Mesothelial cell of epicardium (in vitro differentiated cells): Measurements from ENCODE around the gene CNOT6. TPM values are rescaled to one million over a fixed set of nuclear protein-coding genes. Genes with fewer than 3 reads are reported as not detected.

ENCODE experiments used
- DNase-seq, 2 experiments: peaks; one replicate each; pipeline ENCODE4 v3.0.0; 2021; ENCODE audit warnings: low spot score in 2 of 2; ENCODE audit not compliant: unreplicated experiment in 2 of 2
- H3K27ac Mint-ChIP-seq: 2 replicates; pipeline ENCODE4 v1.8.0; 2021; ENCODE audit warnings: mixed read lengths
- H3K27me3 Mint-ChIP-seq: 2 replicates; pipeline ENCODE4 v1.8.0; 2021; ENCODE audit warnings: low read depth, mixed read lengths
- H3K36me3 Mint-ChIP-seq: 2 replicates; pipeline ENCODE4 v1.8.0; 2021; ENCODE audit warnings: mixed read lengths
- H3K4me1 Mint-ChIP-seq: 2 replicates; pipeline ENCODE4 v1.8.0; 2021; ENCODE audit warnings: mixed read lengths
- H3K4me3 Mint-ChIP-seq: 2 replicates; pipeline ENCODE4 v1.8.0; 2021; ENCODE audit warnings: mild to moderate bottlenecking, moderate library complexity, mixed read lengths
- H3K9me3 Mint-ChIP-seq: 2 replicates; pipeline ENCODE4 v1.8.0; 2021; ENCODE audit warnings: mixed read lengths
- CTCF ChIP-seq: fragments of 200-600 bp; sonication (generic); IDR thresholded peaks from one replicate; pipeline ENCODE4 v1.5.0; 2021; ENCODE audit warnings: antibody characterized with exemption; ENCODE audit not compliant: unreplicated experiment
- total RNA-seq: library from RNA; stranded (reverse); gene quantifications from 3 replicates; pipeline ENCODE4 v1.2.1, GENCODE V29; 2021

Gene CNOT6
- total RNA-seq, 1 donor from 2014 or later = 53.7 TPM

DNA sequence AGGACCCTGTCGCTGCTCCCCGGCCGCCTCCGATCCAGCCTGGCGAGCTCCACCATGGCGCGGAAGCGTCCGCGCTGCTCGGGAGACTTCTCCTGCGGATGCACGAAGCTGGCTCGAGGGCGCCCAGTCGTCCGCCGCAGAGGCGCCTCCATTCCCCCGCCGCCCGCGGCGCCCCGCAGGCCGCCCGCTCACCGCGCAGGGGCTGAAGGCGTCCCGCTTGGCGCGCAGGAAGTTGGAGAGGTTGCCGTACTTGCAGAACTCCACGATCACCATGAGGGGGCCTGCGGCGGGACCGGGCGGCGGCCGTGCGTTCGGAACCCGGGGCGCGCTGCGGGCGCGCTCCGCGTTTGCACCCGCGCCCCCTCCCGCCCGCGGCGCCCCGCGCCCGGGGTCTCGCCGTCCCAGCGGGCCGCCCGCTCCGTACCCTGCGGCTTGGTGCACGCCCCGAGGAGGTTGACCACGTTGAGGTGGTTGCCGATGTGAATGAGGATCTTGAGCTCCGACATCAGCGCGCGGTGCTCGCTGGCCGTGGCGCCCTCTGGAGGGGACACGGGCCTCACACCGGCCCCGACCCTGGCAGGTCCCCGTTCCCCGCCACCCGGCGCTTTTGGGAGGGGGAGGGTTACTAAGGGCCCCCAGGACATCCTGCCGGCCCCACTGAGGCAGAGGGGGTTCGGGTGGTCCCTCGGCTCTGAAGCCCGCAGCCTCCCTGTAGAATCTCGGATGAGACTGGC lies 124.8 kb downstream of the CNOT6 start:
- Mint-ChIP-seq H3K4me1 (peaks cover 3% of the 10 kb centered on the region), H3K27me3 (peaks cover 35% of the 10 kb centered on the region), H3K9me3 (no peaks in the 10 kb centered on the region), H3K4me3 (peak overlapping the region; percentile 61), H3K36me3 (no peaks in the 10 kb centered on the region), H3K27ac (no peak overlapping the region)
- peak; percentile 44 to 74 for DNase-seq
- TF ChIP-seq CTCF = no peak

DNA sequence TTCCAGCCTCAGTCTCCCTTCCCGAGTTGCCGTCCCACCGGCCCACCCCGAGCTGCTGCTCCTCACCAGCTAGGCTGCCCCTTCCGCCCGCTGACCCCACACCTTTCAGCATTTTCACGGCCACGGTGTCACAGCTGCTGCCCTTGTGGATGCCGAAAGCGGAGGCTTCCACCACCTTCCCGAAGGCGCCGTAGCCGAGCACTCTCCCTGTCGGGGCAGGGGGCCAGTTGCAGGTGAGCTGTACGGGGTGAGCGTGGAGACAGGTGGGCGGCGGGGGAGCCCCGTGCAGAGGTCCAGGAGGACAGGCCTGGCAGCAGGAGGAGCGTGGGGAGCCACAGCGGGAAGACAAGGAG lies 125.4 kb downstream of the CNOT6 start:
- Mint-ChIP-seq H3K27me3 (peaks cover 35% of the 10 kb centered on the region), H3K4me3 (peak overlapping the region; percentile 47), H3K9me3 (no peaks in the 10 kb centered on the region), H3K36me3 (no peaks in the 10 kb centered on the region), H3K27ac (no peak overlapping the region), H3K4me1 (peaks cover 3% of the 10 kb centered on the region)
- DNase-seq = no peak
- no peak for TF ChIP-seq CTCF

GRCh38 chr5:180620014-180620413 lies 125.8 kb downstream of the CNOT6 start:
- peak overlapping the region; percentile 26 for H3K4me3 Mint-ChIP-seq
- peaks cover 35% of the 10 kb centered on the region for H3K27me3 Mint-ChIP-seq
- no peaks in the 10 kb centered on the region for H3K9me3 Mint-ChIP-seq
- H3K36me3 Mint-ChIP-seq = no peaks in the 10 kb centered on the region
- TF ChIP-seq CTCF = no peak
- DNase-seq = no peak
- H3K27ac Mint-ChIP-seq = no peak overlapping the region
- peaks cover 3% of the 10 kb centered on the region for H3K4me1 Mint-ChIP-seq

DNA sequence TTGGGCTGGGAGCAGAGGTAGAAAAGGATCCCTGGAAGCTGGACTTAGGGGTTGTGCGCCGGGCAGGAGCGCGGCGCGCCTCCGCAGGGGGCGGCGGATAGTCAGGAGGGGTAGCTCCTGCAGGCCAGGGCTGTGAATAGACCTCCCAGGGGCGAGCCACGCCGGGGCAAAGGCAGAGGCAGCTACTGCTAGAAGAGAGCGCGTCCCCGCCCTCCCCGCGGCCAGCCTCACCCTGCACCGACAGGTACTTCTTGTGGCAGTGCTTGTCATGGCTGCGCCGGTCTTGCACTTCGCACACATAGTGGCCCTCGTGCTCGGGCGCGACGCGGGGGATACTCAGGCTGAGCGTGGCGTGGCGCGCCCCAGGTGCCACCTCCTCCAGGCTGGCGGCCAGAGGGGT lies 127.1 kb downstream of the CNOT6 start:
- TF ChIP-seq CTCF = no peak
- H3K27me3 Mint-ChIP-seq = peaks cover 35% of the 10 kb centered on the region
- no peaks in the 10 kb centered on the region for H3K9me3 Mint-ChIP-seq
- no peak for DNase-seq
- H3K4me3 Mint-ChIP-seq = no peak overlapping the region
- H3K27ac Mint-ChIP-seq = no peak overlapping the region
- peaks cover 3% of the 10 kb centered on the region for H3K4me1 Mint-ChIP-seq
- H3K36me3 Mint-ChIP-seq = no peaks in the 10 kb centered on the region

- Mint-ChIP-seq H3K9me3 (no peaks in the 10 kb centered on the region), H3K4me3 (no peak overlapping the region), H3K4me1 (peaks cover 3% of the 10 kb centered on the region), H3K36me3 (no peaks in the 10 kb centered on the region), H3K27me3 (peaks cover 32% of the 10 kb centered on the region), H3K27ac (no peak overlapping the region)
- no peak for TF ChIP-seq CTCF
- DNase-seq = no peak
These were observed 128.7 kb downstream of the CNOT6 start for GRCh38 chr5:180622910-180623309.
